H1 (cell line): ENCODE measurements around the gene CNTN5. TPM values are rescaled to one million over a fixed set of nuclear protein-coding genes. Genes with fewer than 3 reads are reported as not detected.
A peak's percentile ranks its signal among the peaks of the same experiment; 100 is the strongest.

Experiments used
- CTCF ChIA-PET: fragments of 300-600 bp; sonication (Branson Sonifier 250); formaldehyde crosslinking; loops from one replicate; lab custom pipeline; 2021; ENCODE audit not compliant: partially characterized antibody; lab: Charles Lee
- POLR2A ChIA-PET: fragments of 300-600 bp; sonication (Branson Sonifier 250); formaldehyde crosslinking; loops from one replicate; lab custom pipeline; 2021; ENCODE audit warnings: inconsistent platforms; ENCODE audit not compliant: partially characterized antibody; lab: Charles Lee
- DNase-seq, 2 experiments: peaks; one replicate each; pipeline versions ENCODE4 v3.0.0 to v3.0.0-alpha.2; 2010 to 2022; ENCODE audit warnings: low spot score in 2 of 2, low read depth in 1 of 2, mixed read lengths in 1 of 2
- FAIRE-seq: peaks from 2 replicates; lab custom pipeline; 2011; peaks lifted over from hg19 to GRCh38; lab: Jason Lieb, UNC
- H2AFZ ChIP-seq: 2 replicates; pipeline ENCODE4 v1.8.1; 2012; ENCODE audit warnings: low read length, inconsistent platforms
- H2AK5ac ChIP-seq: 2 replicates; pipeline ENCODE4 v1.6.1; 2013; ENCODE audit warnings: low read depth, low read length
- H2BK120ac ChIP-seq: replicated peaks from 2 replicates; pipeline ENCODE3; 2013; ENCODE audit warnings: low read depth, low read length, inconsistent platforms
- H2BK12ac ChIP-seq: 2 replicates; pipeline ENCODE4 v1.6.1; 2013; ENCODE audit warnings: low read depth, low read length
- H2BK15ac ChIP-seq: 2 replicates; pipeline ENCODE4 v1.6.1; 2013; ENCODE audit warnings: low read length
- H2BK20ac ChIP-seq: 2 replicates; pipeline ENCODE4 v1.6.1; 2013; ENCODE audit warnings: low read length
- H2BK5ac ChIP-seq: 2 replicates; pipeline ENCODE4 v1.6.1; 2013; ENCODE audit warnings: low read depth, low read length
- H3K14ac ChIP-seq: 2 replicates; pipeline ENCODE4 v1.6.1; 2013; ENCODE audit warnings: inconsistent platforms; ENCODE audit not compliant: insufficient read length
- H3K18ac ChIP-seq: 2 replicates; pipeline ENCODE4 v1.6.1; 2013; ENCODE audit warnings: low read length; ENCODE audit errors: extremely low read depth
- H3K23ac ChIP-seq: 2 replicates; pipeline ENCODE4 v1.6.1; 2013; ENCODE audit warnings: inconsistent platforms; ENCODE audit not compliant: insufficient read length
- H3K23me2 ChIP-seq: 2 replicates; pipeline ENCODE4 v1.6.1; 2013; ENCODE audit warnings: low read depth, low read length
- H3K27ac ChIP-seq: 2 replicates; pipeline ENCODE4 v1.6.1; 2011; ENCODE audit warnings: low read depth, low read length, inconsistent platforms
- H3K27me3 ChIP-seq, 4 experiments: replicated peaks in 1 of 4; 1 replicate in 1 of 4; 2 replicates in 3 of 4; pipeline versions ENCODE4 v1.6.1 to v1.8.1; 2011 to 2013; ENCODE audit warnings: low read length in 3 of 4, mild to moderate bottlenecking in 3 of 4, inconsistent platforms in 2 of 4, mixed read lengths in 2 of 4, moderate library complexity in 1 of 4; ENCODE audit not compliant: control insufficient read depth in 3 of 4, insufficient read depth in 3 of 4; ENCODE audit errors: extremely low read depth in 1 of 4
- H3K36me3 ChIP-seq, 4 experiments: 2 replicates each; pipeline versions ENCODE4 v1.6.1 to v1.8.1; 2011 to 2013; ENCODE audit warnings: mild to moderate bottlenecking in 4 of 4, low read length in 3 of 4, moderate library complexity in 2 of 4, control low read depth in 1 of 4, inconsistent platforms in 1 of 4; ENCODE audit not compliant: insufficient read depth in 4 of 4, control insufficient read depth in 2 of 4
- H3K4ac ChIP-seq: replicated peaks from 2 replicates; pipeline ENCODE3; 2013; ENCODE audit warnings: low read length, low read depth, mixed read lengths, inconsistent platforms; ENCODE audit not compliant: insufficient read length
- H3K4me1 ChIP-seq, 4 experiments: replicated peaks in 1 of 4; 1 replicate in 1 of 4; 2 replicates in 3 of 4; pipeline versions ENCODE4 v1.6.1 to v1.8.1; 2011 to 2013; ENCODE audit warnings: low read length in 3 of 4, inconsistent platforms in 2 of 4, mixed read lengths in 1 of 4; ENCODE audit not compliant: insufficient read depth in 4 of 4, control insufficient read depth in 3 of 4
- H3K4me2 ChIP-seq, 2 experiments: 2 replicates each; pipeline versions ENCODE4 v1.6.1 to v1.8.1; 2011 to 2013; ENCODE audit warnings: low read depth in 2 of 2, low read length in 2 of 2, control low read depth in 1 of 2, inconsistent platforms in 1 of 2, mild to moderate bottlenecking in 1 of 2; ENCODE audit not compliant: insufficient read depth in 1 of 2
- H3K4me3 ChIP-seq, 4 experiments: fragments of 200-600, 300-600 bp in 1 of 4; sonication (generic), shearing (Covaris generic), sonication (Bioruptor Twin) in 1 of 4; 2 replicates each; pipeline versions ENCODE4 v1.5.1 to v1.8.1; 2011 to 2016; ENCODE audit warnings: low read length in 4 of 4, low read depth in 3 of 4, control low read depth in 2 of 4, inconsistent platforms in 2 of 4, mild to moderate bottlenecking in 2 of 4, mixed read lengths in 1 of 4, moderate library complexity in 1 of 4; ENCODE audit not compliant: insufficient read depth in 2 of 4; ENCODE audit errors: extremely low read depth in 1 of 4
- H3K56ac ChIP-seq: replicated peaks from 2 replicates; pipeline ENCODE3; 2013; ENCODE audit warnings: low read depth, mild to moderate bottlenecking, mixed read lengths, low read length, inconsistent platforms; ENCODE audit not compliant: insufficient read length
- H3K79me1 ChIP-seq: 2 replicates; pipeline ENCODE4 v1.6.1; 2013; ENCODE audit warnings: low read depth, low read length, control low read depth
- H3K79me2 ChIP-seq, 2 experiments: 2 replicates each; pipeline versions ENCODE4 v1.6.1 to v1.8.1; 2012 to 2013; ENCODE audit warnings: low read length in 2 of 2, mild to moderate bottlenecking in 2 of 2, inconsistent platforms in 1 of 2; ENCODE audit not compliant: insufficient read depth in 2 of 2, control insufficient read depth in 1 of 2
- H3K9ac ChIP-seq, 4 experiments: replicated peaks in 1 of 4; 1 replicate in 1 of 4; 2 replicates in 3 of 4; pipeline versions ENCODE4 v1.6.1 to v1.8.1; 2011 to 2013; ENCODE audit warnings: low read depth in 3 of 4, low read length in 3 of 4, control low read depth in 2 of 4, mild to moderate bottlenecking in 2 of 4, moderate library complexity in 2 of 4, inconsistent platforms in 1 of 4; ENCODE audit errors: extremely low read depth in 1 of 4
- H3K9me3 ChIP-seq, 2 experiments: 2 replicates each; pipeline versions ENCODE4 v1.6.1 to v1.8.1; 2012 to 2013; ENCODE audit warnings: mild to moderate bottlenecking in 2 of 2, moderate library complexity in 2 of 2, control low read depth in 1 of 2, inconsistent platforms in 1 of 2, low read depth in 1 of 2, low read length in 1 of 2, mixed read lengths in 1 of 2; ENCODE audit not compliant: insufficient read depth in 2 of 2
- H4K20me1 ChIP-seq, 2 experiments: replicated peaks in 1 of 2; 2 replicates each; pipeline versions ENCODE3 to v1.8.1; 2011 to 2013; ENCODE audit warnings: inconsistent platforms in 2 of 2, low read length in 2 of 2, mild to moderate bottlenecking in 1 of 2; ENCODE audit not compliant: insufficient read depth in 2 of 2, control insufficient read depth in 1 of 2
- H4K5ac ChIP-seq: 2 replicates; pipeline ENCODE4 v1.6.1; 2013; ENCODE audit warnings: low read length, low read depth, mixed read lengths, inconsistent platforms; ENCODE audit not compliant: insufficient read length
- H4K8ac ChIP-seq: 2 replicates; pipeline ENCODE4 v1.8.0; 2013; ENCODE audit warnings: mild to moderate bottlenecking, moderate library complexity, low read length, inconsistent platforms; ENCODE audit not compliant: insufficient read depth; ENCODE audit errors: extremely low read depth
- H4K91ac ChIP-seq: replicated peaks from 2 replicates; pipeline ENCODE3; 2013; ENCODE audit warnings: low read length, mixed read lengths, inconsistent platforms; ENCODE audit not compliant: insufficient read length
- ASH2L ChIP-seq: fragments of 200-600, 300-600 bp; sonication (generic); IDR thresholded peaks from one replicate; pipeline ENCODE4 v1.7.1; 2017; ENCODE audit warnings: low read length
- BCL11A ChIP-seq, 2 experiments: IDR thresholded peaks; one replicate each; pipeline ENCODE4 v1.6.1; 2011; ENCODE audit warnings: low read depth in 2 of 2, low read length in 2 of 2, mild to moderate bottlenecking in 2 of 2
- CHD2 ChIP-seq: IDR thresholded peaks from 2 replicates; pipeline ENCODE4 v1.6.1; 2012; ENCODE audit warnings: low read length, improper control_type of control experiment
- WGBS, 2 experiments: shearing (Covaris generic) in 1 of 2; methylation state at CpG; one replicate each; pipeline versions ENCODE4 v1.1.6 to v1.1.7; 2013 to 2015; ENCODE audit warnings: low lambda C conversion rate in 2 of 2, mixed read lengths in 2 of 2, inconsistent platforms in 1 of 2, low coverage in 1 of 2, missing lambda C conversion rate in 1 of 2; ENCODE audit not compliant: insufficient replicate concordance in 2 of 2, insufficient coverage in 1 of 2, insufficient read length in 1 of 2; ENCODE audit errors: extremely low coverage in 1 of 2, missing lambda C conversion rate in 1 of 2; 5-methylcytosine and 5-hydroxymethylcytosine counted together
- polyA plus RNA-seq, 7 experiments: library from polyadenylated mRNA; depleted of rRNA in 3 of 7; stranded (reverse) in 5 of 7; unstranded in 2 of 7; fragments of >200 nt in 5 of 7; fragments of 200-250 nt in 2 of 7; gene quantifications; 1 replicate in 5 of 7; 2 replicates in 1 of 7; 4 replicates in 1 of 7; pipeline versions ENCODE4 v1.2.1 to v1.2.3, GENCODE V29; 2011 to 2013; ENCODE audit warnings: missing spikeins in 2 of 7, mixed read lengths in 2 of 7
- total RNA-seq: library from RNA; stranded (reverse); fragmentation: NEBNext Ultra II Directional; extraction: Animal tissue kit (Norgen Biotek cat#: 25700); gene quantifications from 2 replicates; pipeline ENCODE4 v1.2.1, GENCODE V29; 2021

The CNTN5 gene
- total and polyA plus RNA-seq, 2 of the 8 experiments (the other 6 are each of a cell fraction or from before 2014, with no cell fraction given): not detected

- Histone ChIP-seq H4K20me1 (no peaks in the 10 kb centered on the region), H3K9ac (no peak overlapping the region), H3K4me1 (peaks cover 0 to 7% (median under 1%) of the 10 kb centered on the region in 4 experiments; a peak in 4 of 7 replicates), H3K79me2 (no peaks in the 10 kb centered on the region), H2AFZ (no peak overlapping the region), H2BK20ac (no peak overlapping the region), H4K91ac (no peak overlapping the region), H4K8ac (no peak overlapping the region), H3K18ac (no peak overlapping the region), H3K36me3 (no peaks in the 10 kb centered on the region), H3K56ac (no peak overlapping the region), H3K23me2 (no peaks in the 10 kb centered on the region), H4K5ac (no peak overlapping the region), H2BK5ac (no peak overlapping the region), H3K79me1 (no peaks in the 10 kb centered on the region), H2BK120ac (no peak overlapping the region), H3K4me3 (no peak overlapping the region), H3K14ac (no peak overlapping the region), H2BK15ac (no peak overlapping the region), H3K23ac (no peak overlapping the region), H3K9me3 (no peaks in the 10 kb centered on the region), H3K27me3 (no peaks in the 10 kb centered on the region), H3K4me2 (no peak overlapping the region), H3K4ac (no peak overlapping the region), H3K27ac (no peak overlapping the region), H2AK5ac (no peak overlapping the region), H2BK12ac (no peak overlapping the region)
- POLR2A ChIA-PET: no interaction called here
- DNase-seq (peak in 1 of 2 experiments; percentile 10), FAIRE-seq (peak; percentile 7)
- 51% methylated on average over 2 of the region's 2 CpGs; no CpG with 5 or more reads in 1 of the 2 experiments for WGBS, 2 experiments
- CTCF ChIA-PET: no interaction called here
- TF ChIP-seq CHD2: no peak
- TF ChIP-seq ASH2L: no peak
- TF ChIP-seq BCL11A (IDR thresholded peaks at IDR 0.05; ENCODE audit: low read depth in 2 of 2, low read length in 2 of 2): peak; percentile 66 to 86
These were observed 46.0 kb downstream of the CNTN5 start for GRCh38 chr11:99066618-99067317.
